Measurements from ENCODE around the gene BAG5. TPM values are rescaled to one million over a fixed set of nuclear protein-coding genes. Genes with fewer than 3 reads are reported as not detected.

BAG5 gene
- total RNA-seq, 1 experiment from 2014 or later, result 22.5 TPM

DNA sequence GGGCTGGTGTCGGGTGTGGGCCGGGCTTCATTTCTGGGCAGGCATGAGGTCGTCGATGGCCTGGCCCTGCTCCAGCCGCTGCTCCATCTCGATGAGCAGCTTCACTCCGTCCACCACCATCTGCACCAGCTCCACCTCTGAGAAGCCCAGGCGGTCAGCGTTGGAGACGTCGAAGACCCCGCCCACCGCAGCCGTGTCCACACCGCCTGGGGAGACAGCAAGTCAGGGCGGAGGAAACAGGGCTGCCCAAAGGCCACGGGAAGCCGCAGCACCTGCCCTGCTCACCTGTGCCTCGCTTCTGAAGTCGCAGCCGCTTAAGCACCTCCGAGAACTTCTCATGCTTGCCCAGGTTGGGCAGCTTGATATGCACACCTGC is 42.6 kb downstream of the BAG5 start:
- Histone ChIP-seq H3K4me1 (ENCODE audit: control insufficient read depth, insufficient read depth, low read length) (peaks cover 45% of the 10 kb centered on the region), H3K27ac (ENCODE audit: low read length) (peak overlapping the region; percentile 80), H3K36me3 (ENCODE audit: control insufficient read depth, insufficient read depth, low read length) (no peaks in the 10 kb centered on the region; the same call in 1 of the 2 replicates), H3K27me3 (ENCODE audit: control insufficient read depth, insufficient read depth, low read length) (no peaks in the 10 kb centered on the region), H3K4me3 (ENCODE audit: low read depth in 2 of 2, low read length in 2 of 2) (peak overlapping the region in 1 of 2 experiments; percentile 50; a peak in 1 of 4 replicates), H3K9me3 (ENCODE audit: control insufficient read depth, insufficient read depth, low read depth, low read length) (no peaks in the 10 kb centered on the region)
- intact Hi-C loops (cut with micrococcal nuclease; ENCODE audit: unreplicated experiment), result no loop called here
- no peak; the same call in 1 of the 2 replicates for TF ChIP-seq POLR2AphosphoS5 (IDR thresholded peaks at IDR 0.05; ENCODE audit: low read depth, low read length)
- TF ChIP-seq, protein P1, sequence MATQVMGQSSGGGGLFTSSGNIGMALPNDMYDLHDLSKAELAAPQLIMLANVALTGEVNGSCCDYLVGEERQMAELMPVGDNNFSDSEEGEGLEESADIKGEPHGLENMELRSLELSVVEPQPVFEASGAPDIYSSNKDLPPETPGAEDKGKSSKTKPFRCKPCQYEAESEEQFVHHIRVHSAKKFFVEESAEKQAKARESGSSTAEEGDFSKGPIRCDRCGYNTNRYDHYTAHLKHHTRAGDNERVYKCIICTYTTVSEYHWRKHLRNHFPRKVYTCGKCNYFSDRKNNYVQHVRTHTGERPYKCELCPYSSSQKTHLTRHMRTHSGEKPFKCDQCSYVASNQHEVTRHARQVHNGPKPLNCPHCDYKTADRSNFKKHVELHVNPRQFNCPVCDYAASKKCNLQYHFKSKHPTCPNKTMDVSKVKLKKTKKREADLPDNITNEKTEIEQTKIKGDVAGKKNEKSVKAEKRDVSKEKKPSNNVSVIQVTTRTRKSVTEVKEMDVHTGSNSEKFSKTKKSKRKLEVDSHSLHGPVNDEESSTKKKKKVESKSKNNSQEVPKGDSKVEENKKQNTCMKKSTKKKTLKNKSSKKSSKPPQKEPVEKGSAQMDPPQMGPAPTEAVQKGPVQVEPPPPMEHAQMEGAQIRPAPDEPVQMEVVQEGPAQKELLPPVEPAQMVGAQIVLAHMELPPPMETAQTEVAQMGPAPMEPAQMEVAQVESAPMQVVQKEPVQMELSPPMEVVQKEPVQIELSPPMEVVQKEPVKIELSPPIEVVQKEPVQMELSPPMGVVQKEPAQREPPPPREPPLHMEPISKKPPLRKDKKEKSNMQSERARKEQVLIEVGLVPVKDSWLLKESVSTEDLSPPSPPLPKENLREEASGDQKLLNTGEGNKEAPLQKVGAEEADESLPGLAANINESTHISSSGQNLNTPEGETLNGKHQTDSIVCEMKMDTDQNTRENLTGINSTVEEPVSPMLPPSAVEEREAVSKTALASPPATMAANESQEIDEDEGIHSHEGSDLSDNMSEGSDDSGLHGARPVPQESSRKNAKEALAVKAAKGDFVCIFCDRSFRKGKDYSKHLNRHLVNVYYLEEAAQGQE (IDR thresholded peaks at IDR 0.05; ENCODE audit: insufficient read depth in 1 of 2, low read depth in 2 of 2, low read length in 1 of 2), result no peak
- TF ChIP-seq, protein P2, sequence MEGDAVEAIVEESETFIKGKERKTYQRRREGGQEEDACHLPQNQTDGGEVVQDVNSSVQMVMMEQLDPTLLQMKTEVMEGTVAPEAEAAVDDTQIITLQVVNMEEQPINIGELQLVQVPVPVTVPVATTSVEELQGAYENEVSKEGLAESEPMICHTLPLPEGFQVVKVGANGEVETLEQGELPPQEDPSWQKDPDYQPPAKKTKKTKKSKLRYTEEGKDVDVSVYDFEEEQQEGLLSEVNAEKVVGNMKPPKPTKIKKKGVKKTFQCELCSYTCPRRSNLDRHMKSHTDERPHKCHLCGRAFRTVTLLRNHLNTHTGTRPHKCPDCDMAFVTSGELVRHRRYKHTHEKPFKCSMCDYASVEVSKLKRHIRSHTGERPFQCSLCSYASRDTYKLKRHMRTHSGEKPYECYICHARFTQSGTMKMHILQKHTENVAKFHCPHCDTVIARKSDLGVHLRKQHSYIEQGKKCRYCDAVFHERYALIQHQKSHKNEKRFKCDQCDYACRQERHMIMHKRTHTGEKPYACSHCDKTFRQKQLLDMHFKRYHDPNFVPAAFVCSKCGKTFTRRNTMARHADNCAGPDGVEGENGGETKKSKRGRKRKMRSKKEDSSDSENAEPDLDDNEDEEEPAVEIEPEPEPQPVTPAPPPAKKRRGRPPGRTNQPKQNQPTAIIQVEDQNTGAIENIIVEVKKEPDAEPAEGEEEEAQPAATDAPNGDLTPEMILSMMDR (IDR thresholded peaks at IDR 0.05), result no peak
- ChIA-PET CTCF (no interaction called here), POLR2A (interaction anchor here (1.1 kb wide), 1 partner anchor 19 kb away, joined by 4 read pairs; no protein-coding TSS in a partner anchor)
- in situ Hi-C loops (cut with HindIII; ENCODE audit: low pct_unique_long_range_greater_than_20kb, low sequenced_read_pairs), result no loop called here
- ATAC-seq (no peak), DNase-seq (ENCODE audit: low read depth, low spot score) (no peak)
- BruUV-seq (replicated peaks), result TSS peak; percentile 97

DNA sequence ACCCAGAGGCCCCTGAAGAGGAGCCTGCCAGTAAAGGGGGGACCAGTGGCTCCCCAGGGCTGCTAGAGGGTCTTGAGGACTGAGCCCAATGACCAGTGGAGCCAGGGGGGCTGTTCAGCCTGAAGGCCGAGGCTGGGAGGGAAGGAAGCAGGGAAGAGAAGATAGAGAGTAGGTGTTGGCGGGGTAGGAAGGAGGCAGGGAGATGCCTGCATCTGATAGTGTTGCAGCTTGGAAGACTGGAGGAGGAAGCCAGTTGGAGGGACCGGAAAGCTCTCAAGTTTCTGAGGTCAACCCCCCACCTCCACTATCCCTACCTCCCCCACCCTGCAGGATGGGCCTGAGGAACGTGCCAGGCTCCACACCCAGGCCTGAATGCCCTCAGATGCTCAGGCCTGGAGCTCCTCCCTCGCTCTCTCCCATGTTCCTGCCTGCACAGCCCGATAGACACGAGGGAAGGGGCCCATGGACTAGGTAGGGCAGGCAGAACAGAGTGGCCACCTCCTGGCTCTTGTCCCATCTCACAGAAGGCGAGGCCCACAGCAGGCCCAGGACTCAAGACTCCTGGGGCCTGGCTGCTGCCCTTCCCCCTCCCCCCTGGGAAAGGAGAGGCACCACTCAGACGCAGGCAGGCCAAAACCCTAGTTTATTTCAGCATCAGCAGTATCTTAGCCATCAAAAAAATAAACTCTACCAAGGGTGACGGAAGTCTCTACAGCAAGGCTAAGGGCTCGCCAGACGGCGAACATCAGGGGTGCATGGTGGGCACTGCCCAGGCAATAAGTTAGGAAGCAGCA is 43.2 kb downstream of the BAG5 start:
- no peaks in the 10 kb centered on the region for H3K9me3 ChIP-seq (ENCODE audit: control insufficient read depth, insufficient read depth, low read depth, low read length)
- intact Hi-C loops (cut with micrococcal nuclease; ENCODE audit: unreplicated experiment) (no loop called here), in situ Hi-C loops (cut with HindIII; ENCODE audit: low pct_unique_long_range_greater_than_20kb, low sequenced_read_pairs) (no loop called here)
- DNase-seq (ENCODE audit: low read depth, low spot score) (no peak), ATAC-seq (peak; percentile 45)
- no peaks in the 10 kb centered on the region for H3K27me3 ChIP-seq (ENCODE audit: control insufficient read depth, insufficient read depth, low read length)
- H3K36me3 ChIP-seq (ENCODE audit: control insufficient read depth, insufficient read depth, low read length), result no peaks in the 10 kb centered on the region; the same call in 1 of the 2 replicates
- H3K27ac ChIP-seq (ENCODE audit: low read length), result peak overlapping the region; percentile 80
- TF ChIP-seq POLR2AphosphoS5 (IDR thresholded peaks at IDR 0.05; ENCODE audit: low read depth, low read length) (no peak; the same call in 1 of the 2 replicates), SIN3A (IDR thresholded peaks at IDR 0.05; ENCODE audit: borderline replicate concordance, insufficient read depth, low read depth, low read length) (0 out of 2 replicates have a peak, but pooled peaks have one; percentile 42)
- no TSS peak for BruUV-seq (replicated peaks)
- CTCF ChIA-PET, result interaction anchor here (0.6 to 1.3 kb wide), 7 partner anchors 9 to 52 kb away, joined by 3 to 13 read pairs (median 3); partner anchors contain the start of gene TRMT61A
- no peak overlapping the region for H3K4me3 ChIP-seq (ENCODE audit: low read depth in 2 of 2, low read length in 2 of 2)
- POLR2A ChIA-PET, result interaction anchor here (1.1 kb wide), 1 partner anchor 19 kb away, joined by 4 read pairs; no protein-coding TSS in a partner anchor
- peaks cover 39% of the 10 kb centered on the region for H3K4me1 ChIP-seq (ENCODE audit: control insufficient read depth, insufficient read depth, low read length)
